ENCODE measurements around the gene ATG7.

ATG7 gene

GRCh38 chr3:11534011-11534792 is 262.0 kb downstream of the ATG7 start:
- DNase-seq (ENCODE audit: low read depth) = no peak
- H3K4me3 ChIP-seq (ENCODE audit: low read depth, low read length) = no peak overlapping the region
- no peak for TF ChIP-seq CTCF (IDR thresholded peaks at IDR 0.05; ENCODE audit: insufficient read depth, low read depth, low read length, missing control alignments)

GRCh38 chr3:11534793-11535101 is 262.6 kb downstream of the ATG7 start:
- no peak for DNase-seq (ENCODE audit: low read depth)
- H3K4me3 ChIP-seq (ENCODE audit: low read depth, low read length) = no peak overlapping the region
- TF ChIP-seq CTCF (IDR thresholded peaks at IDR 0.05; ENCODE audit: insufficient read depth, low read depth, low read length, missing control alignments) = no peak

- no peak for DNase-seq (ENCODE audit: low read depth)
Measured at GRCh38 chr3:11535243-11535960, 263.2 kb downstream of the ATG7 start.

GRCh38 chr3:11536132-11536935 is 264.1 kb downstream of the ATG7 start:
- H3K4me3 ChIP-seq (ENCODE audit: low read depth, low read length) = no peak overlapping the region
- no peak for TF ChIP-seq CTCF (IDR thresholded peaks at IDR 0.05; ENCODE audit: insufficient read depth, low read depth, low read length, missing control alignments)
- DNase-seq (ENCODE audit: low read depth) = no peak

More at GRCh38 chr3:11535243-11535960, 263.2 kb downstream of the ATG7 start:
- no peak overlapping the region for H3K4me3 ChIP-seq (ENCODE audit: low read depth, low read length)
- no peak for TF ChIP-seq CTCF (IDR thresholded peaks at IDR 0.05; ENCODE audit: insufficient read depth, low read depth, low read length, missing control alignments)

- no peak for TF ChIP-seq CTCF (IDR thresholded peaks at IDR 0.05; ENCODE audit: insufficient read depth, low read depth, low read length, missing control alignments)
- DNase-seq (ENCODE audit: low read depth) = no peak
- no peak overlapping the region for H3K4me3 ChIP-seq (ENCODE audit: low read depth, low read length)
Measured at GRCh38 chr3:11536936-11537612, 264.9 kb downstream of the ATG7 start.

GRCh38 chr3:11538581-11538980 is 266.4 kb downstream of the ATG7 start:
- TF ChIP-seq CTCF (IDR thresholded peaks at IDR 0.05; ENCODE audit: insufficient read depth, low read depth, low read length, missing control alignments) = no peak
- no peak for DNase-seq (ENCODE audit: low read depth)
- no peak overlapping the region for H3K4me3 ChIP-seq (ENCODE audit: low read depth, low read length)
